ENCODE data around the gene ARHGEF39. TPM values are rescaled to one million over a fixed set of nuclear protein-coding genes. Genes with fewer than 3 reads are reported as not detected.

The ARHGEF39 gene
- total RNA-seq, 4 donors from 2014 or later = 1.3 to 17.5 (median 5.1) TPM

GRCh38 chr9:35689542-35690293 is 24.7 kb upstream of the ARHGEF39 start, which contains the start of gene TPM2:
Gene TPM2 (minus strand): TSS chr9:35689925. CDS start chr9:35689817, 108 bp downstream.
- intact Hi-C loops (cut with DNase I) = loop anchor here (10.0 kb wide), 1 partner anchor 85 kb away; the partner anchor contains the start of gene TESK1
- H3K4me1 ChIP-seq = peaks cover 0 to 41% (median 5%) of the 10 kb centered on the region in 3 donors
- H3K36me3 ChIP-seq = peaks cover 0 to 10% (median 0%) of the 10 kb centered on the region in 3 donors
- TF ChIP-seq POLR2A (IDR thresholded peaks at IDR 0.05) (peak in 2 of 4 donors; percentile 71 to 89), CTCF (IDR thresholded peaks at IDR 0.05) (no peak)
- peak within 1 kb of the TSS; percentile 74 to 92 (median 88) for H3K27ac ChIP-seq
- no peak for DNase-seq
- peak within 1 kb of the TSS; percentile 49 to 76 (median 65) for H3K4me3 ChIP-seq
- H3K27me3 ChIP-seq = peaks cover 0 to 6% (median 0%) of the 10 kb centered on the region in 4 donors
- 15 to 70% methylated on average over 5 to 11 of the region's 61 CpGs for WGBS, 2 donors
- no peaks in the 10 kb centered on the region for H3K9me3 ChIP-seq

- Histone ChIP-seq H3K36me3 (peaks cover 0 to 19% (median 0%) of the 10 kb centered on the region in 3 donors), H3K9me3 (no peaks in the 10 kb centered on the region), H3K4me3 (peak overlapping the region; percentile 49 to 76 (median 65)), H3K27ac (peak overlapping the region; percentile 74 to 92 (median 88)), H3K27me3 (peaks cover 0 to 6% (median 0%) of the 10 kb centered on the region in 4 donors), H3K4me1 (peaks cover 0 to 41% (median 5%) of the 10 kb centered on the region in 3 donors)
- intact Hi-C loops (cut with DNase I) = loop anchor here (10.0 kb wide), 1 partner anchor 84 kb away; the partner anchor contains the start of gene TESK1
- no peak for TF ChIP-seq POLR2A (IDR thresholded peaks at IDR 0.05)
- no peak for TF ChIP-seq CTCF (IDR thresholded peaks at IDR 0.05)
- DNase-seq = no peak
- WGBS, 2 donors = 37 to 54% methylated on average over 9 to 10 of the region's 12 CpGs
Measured at GRCh38 chr9:35688558-35689541, 23.9 kb upstream of the ARHGEF39 start.

- Histone ChIP-seq H3K9me3 (no peaks in the 10 kb centered on the region), H3K4me3 (peak overlapping the region; percentile 49 to 76 (median 65)), H3K4me1 (peaks cover 0 to 44% (median 5%) of the 10 kb centered on the region in 3 donors), H3K27me3 (peaks cover 0 to 6% (median 0%) of the 10 kb centered on the region in 4 donors), H3K36me3 (peaks cover 0 to 27% (median 0%) of the 10 kb centered on the region in 3 donors), H3K27ac (peak overlapping the region; percentile 44 to 92 (median 88))
- 60 to 80% methylated on average over 1 to 2 of the region's 2 CpGs for WGBS, 2 donors
- no peak for TF ChIP-seq POLR2A (IDR thresholded peaks at IDR 0.05)
- intact Hi-C loops (cut with DNase I) = loop anchor here (10.0 kb wide), 1 partner anchor 83 kb away; the partner anchor contains the start of gene TESK1
- no peak for DNase-seq
Measured at GRCh38 chr9:35687972-35688557, 23.1 kb upstream of the ARHGEF39 start.

GRCh38 chr9:35687306-35687705 is 22.3 kb upstream of the ARHGEF39 start:
- Histone ChIP-seq H3K9me3 (no peaks in the 10 kb centered on the region), H3K27me3 (peaks cover 0 to 6% (median 0%) of the 10 kb centered on the region in 4 donors), H3K4me1 (peaks cover 0 to 52% (median 5%) of the 10 kb centered on the region in 3 donors), H3K4me3 (peak overlapping the region; percentile 49 to 76 (median 65)), H3K27ac (peak overlapping the region; percentile 44 to 92 (median 88)), H3K36me3 (peaks cover 0 to 34% (median 0%) of the 10 kb centered on the region in 3 donors)
- intact Hi-C loops (cut with DNase I) = loop anchor here (10.0 kb wide), 1 partner anchor 83 kb away; the partner anchor contains the start of gene TESK1
- WGBS, 2 donors = 61 to 80% methylated on average over 2 of the region's 2 CpGs
- no peak for DNase-seq
- TF ChIP-seq POLR2A (IDR thresholded peaks at IDR 0.05) (no peak), CTCF (IDR thresholded peaks at IDR 0.05) (no peak)

All from esophagus squamous epithelium (tissue), 5 donors.